SIG-M5 treated with dmso at 0.1 percent for 504 hours (cell line): ENCODE results near the gene COL1A2.

Source experiments
- DNase-seq: peaks from one replicate; lab custom pipeline; 2025; ENCODE audit not compliant: unreplicated experiment; lab: John Stamatoyannopoulos, UW

The COL1A2 gene

GRCh38 chr7:94409200-94409948 is 14.7 kb downstream of the COL1A2 start:
- DNase-seq = no peak

GRCh38 chr7:94410413-94411187 is 15.9 kb downstream of the COL1A2 start:
- DNase-seq = no peak

GRCh38 chr7:94411188-94411466 is 16.4 kb downstream of the COL1A2 start:
- DNase-seq = no peak

GRCh38 chr7:94412762-94413322 is 18.1 kb downstream of the COL1A2 start:
- DNase-seq = no peak

- DNase-seq = no peak
Observed at GRCh38 chr7:94414481-94414880, 19.8 kb downstream of the COL1A2 start.

GRCh38 chr7:94414980-94415379 is 20.3 kb downstream of the COL1A2 start:
- no peak for DNase-seq

- DNase-seq = no peak
Observed at GRCh38 chr7:94417306-94417705, 22.6 kb downstream of the COL1A2 start.

- DNase-seq = no peak
Observed at GRCh38 chr7:94417901-94418300, 23.2 kb downstream of the COL1A2 start.

GRCh38 chr7:94418851-94419250 is 24.2 kb downstream of the COL1A2 start:
- no peak for DNase-seq

GRCh38 chr7:94420328-94420727 is 25.6 kb downstream of the COL1A2 start:
- DNase-seq = no peak

GRCh38 chr7:94421681-94422080 is 27.0 kb downstream of the COL1A2 start:
- DNase-seq = no peak

GRCh38 chr7:94422136-94422535 is 27.4 kb downstream of the COL1A2 start:
- no peak for DNase-seq

GRCh38 chr7:94422827-94423460 is 28.2 kb downstream of the COL1A2 start:
- no peak for DNase-seq

- DNase-seq = no peak
Observed at GRCh38 chr7:94423863-94424735, 29.4 kb downstream of the COL1A2 start.

GRCh38 chr7:94425546-94425945 is 30.9 kb downstream of the COL1A2 start:
- DNase-seq = no peak

- no peak for DNase-seq
Observed at GRCh38 chr7:94426980-94427875, 32.5 kb downstream of the COL1A2 start.

GRCh38 chr7:94429153-94429552 is 34.5 kb downstream of the COL1A2 start:
- no peak for DNase-seq

- DNase-seq = no peak
Observed at GRCh38 chr7:94431176-94431575, 36.5 kb downstream of the COL1A2 start.

- DNase-seq = no peak
Observed at GRCh38 chr7:94431619-94432280, 37.1 kb downstream of the COL1A2 start.
